ENCODE results near the gene ICAM2. TPM values are rescaled to one million over a fixed set of nuclear protein-coding genes. Genes with fewer than 3 reads are reported as not detected.

Gene ICAM2
- total and polyA plus RNA-seq, 5 experiments from 2014 or later: 89.2 to 306 (median 218) TPM

GRCh38 chr17:63961355-63962212, 58.8 kb downstream of the ICAM2 start:
- DNase-seq (peak in 4 of 10 donors; percentile 11 to 32 (median 20)), ATAC-seq (peak; percentile 73 to 83)
- no peaks in the 10 kb centered on the region for H3K36me3 Mint-ChIP-seq
- POLR2A ChIA-PET: interaction anchor here (0.7 kb wide), 1 partner anchor 1063 kb away, joined by 3 read pairs; no protein-coding TSS in a partner anchor
- H3K27me3 Mint-ChIP-seq: no peaks in the 10 kb centered on the region
- H3K4me3 Mint-ChIP-seq: peak overlapping the region in 2 of 10 donors; percentile 14 to 15
- H3K4me1 Mint-ChIP-seq: peaks cover 5 to 14% (median 8%) of the 10 kb centered on the region in 4 donors
- H3K9me3 Mint-ChIP-seq: no peaks in the 10 kb centered on the region
- peak overlapping the region in 3 of 10 donors; percentile 44 to 81 (median 80) for H3K27ac Mint-ChIP-seq

DNA sequence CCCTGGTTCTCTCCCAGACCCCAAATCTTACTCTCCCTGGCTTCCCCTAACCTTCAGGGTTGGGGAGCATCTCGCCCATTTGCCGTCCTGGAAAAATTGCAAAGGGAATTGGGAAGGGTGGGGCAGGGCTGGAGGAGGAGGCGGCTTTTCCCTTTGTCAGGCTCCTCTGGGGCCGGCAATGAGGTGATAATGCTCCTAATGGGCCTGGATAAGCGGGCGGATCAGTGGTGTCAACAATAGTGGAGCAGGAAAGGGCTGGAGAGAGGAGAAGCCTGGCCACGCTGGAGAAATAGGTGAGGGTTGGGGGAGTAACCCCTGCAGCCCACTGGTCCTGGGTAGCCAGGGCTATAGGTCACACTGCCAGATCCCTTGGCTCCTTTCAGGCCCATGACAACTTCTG, 60.0 kb downstream of the ICAM2 start:
- H3K27me3 Mint-ChIP-seq: no peaks in the 10 kb centered on the region
- no peaks in the 10 kb centered on the region for H3K36me3 Mint-ChIP-seq
- H3K4me3 Mint-ChIP-seq: no peak overlapping the region
- POLR2A ChIA-PET: no interaction called here
- no peak overlapping the region for H3K27ac Mint-ChIP-seq
- DNase-seq (no peak), ATAC-seq (no peak)
- peaks cover 7 to 10% (median 10%) of the 10 kb centered on the region in 4 donors for H3K4me1 Mint-ChIP-seq
- no peaks in the 10 kb centered on the region for H3K9me3 Mint-ChIP-seq

GRCh38 chr17:63960006-63960405, 60.4 kb downstream of the ICAM2 start:
- H3K4me1 Mint-ChIP-seq: peaks cover 10 to 14% (median 11%) of the 10 kb centered on the region in 4 donors
- no peaks in the 10 kb centered on the region for H3K36me3 Mint-ChIP-seq
- peak overlapping the region in 1 of 10 donors; percentile 19 for H3K27ac Mint-ChIP-seq
- H3K4me3 Mint-ChIP-seq: no peak overlapping the region
- H3K27me3 Mint-ChIP-seq: no peaks in the 10 kb centered on the region
- no peak for DNase-seq
- ATAC-seq: no peak
- H3K9me3 Mint-ChIP-seq: no peaks in the 10 kb centered on the region
- POLR2A ChIA-PET: no interaction called here

- H3K4me3 Mint-ChIP-seq: no peak overlapping the region
- peaks cover 13 to 30% (median 29%) of the 10 kb centered on the region in 4 donors for H3K4me1 Mint-ChIP-seq
- no peaks in the 10 kb centered on the region for H3K36me3 Mint-ChIP-seq
- peak overlapping the region in 5 of 10 donors; percentile 31 to 91 (median 46) for H3K27ac Mint-ChIP-seq
- H3K9me3 Mint-ChIP-seq: no peaks in the 10 kb centered on the region
- no peak for ATAC-seq
- no peaks in the 10 kb centered on the region for H3K27me3 Mint-ChIP-seq
- no peak for DNase-seq
- POLR2A ChIA-PET: interaction anchor here (1.1 to 1.6 kb wide), 5 partner anchors 9 to 70 kb away, joined by 3 to 5 read pairs (median 3); partner anchors contain the start of gene CD79B
Measured at GRCh38 chr17:63956296-63956920, 64.0 kb downstream of the ICAM2 start.

DNA sequence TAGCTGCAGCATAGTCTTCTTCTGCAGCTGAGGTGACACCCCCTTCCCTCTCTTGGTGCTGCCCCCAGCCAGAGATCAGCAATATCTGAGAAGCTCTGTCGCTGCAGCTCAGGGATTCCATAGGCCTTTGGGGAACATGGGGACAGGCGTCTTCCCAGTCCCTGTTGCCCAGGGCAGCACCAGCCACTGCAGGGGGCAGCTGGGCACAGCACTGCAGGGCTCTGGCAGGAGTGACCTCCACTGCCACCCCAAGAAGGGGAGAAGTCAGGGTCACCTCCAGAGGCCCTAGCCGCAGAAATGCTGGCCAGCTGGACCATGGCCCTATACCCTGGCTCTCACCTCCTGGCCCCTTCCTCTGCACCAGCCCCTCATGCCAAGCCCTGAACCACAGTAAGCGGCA, 64.6 kb downstream of the ICAM2 start:
- no peaks in the 10 kb centered on the region for H3K9me3 Mint-ChIP-seq
- peak overlapping the region in 1 of 10 donors; percentile 8 for H3K4me3 Mint-ChIP-seq
- peaks cover 14 to 32% (median 27%) of the 10 kb centered on the region in 4 donors for H3K4me1 Mint-ChIP-seq
- no peak for ATAC-seq
- POLR2A ChIA-PET: interaction anchor here (1.3 to 1.6 kb wide), 4 partner anchors 9 to 70 kb away, joined by 3 to 5 read pairs (median 4); partner anchors contain the start of gene CD79B
- no peaks in the 10 kb centered on the region for H3K36me3 Mint-ChIP-seq
- H3K27ac Mint-ChIP-seq: peak overlapping the region in 5 of 10 donors; percentile 5 to 91 (median 80)
- DNase-seq: no peak
- H3K27me3 Mint-ChIP-seq: no peaks in the 10 kb centered on the region

DNA sequence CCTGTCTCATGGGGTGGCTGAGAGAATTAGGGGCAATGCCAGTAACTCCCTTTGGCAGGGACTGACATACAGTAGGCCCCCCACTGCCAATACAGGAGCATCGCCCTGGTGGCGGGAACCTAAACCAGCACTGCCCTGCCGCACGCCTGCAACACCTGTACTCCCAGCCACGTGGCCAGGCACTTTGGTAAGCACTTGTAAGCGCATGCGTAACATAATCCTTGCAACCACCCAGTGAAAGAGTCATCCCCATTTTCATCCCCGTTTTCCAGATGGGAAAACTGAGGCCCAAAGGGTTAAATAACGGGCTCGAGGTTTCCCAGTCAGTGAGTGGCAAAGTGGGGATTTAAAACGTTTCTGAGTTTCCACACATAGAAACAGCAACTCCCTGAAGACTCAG, 65.2 kb downstream of the ICAM2 start:
- Mint-ChIP-seq H3K27ac (peak overlapping the region in 2 of 10 donors; percentile 81 to 84), H3K36me3 (no peaks in the 10 kb centered on the region), H3K27me3 (no peaks in the 10 kb centered on the region), H3K9me3 (no peaks in the 10 kb centered on the region), H3K4me1 (peaks cover 15 to 32% (median 27%) of the 10 kb centered on the region in 4 donors), H3K4me3 (peak overlapping the region in 1 of 10 donors; percentile 8)
- DNase-seq (no peak), ATAC-seq (no peak)
- POLR2A ChIA-PET: interaction anchor here (1.3 to 1.6 kb wide), 4 partner anchors 8 to 71 kb away, joined by 3 to 5 read pairs (median 4); partner anchors contain the start of gene ICAM2

- Mint-ChIP-seq H3K27ac (peak overlapping the region; percentile 37 to 94 (median 84)), H3K4me1 (peaks cover 15 to 32% (median 27%) of the 10 kb centered on the region in 4 donors), H3K9me3 (no peaks in the 10 kb centered on the region), H3K36me3 (no peaks in the 10 kb centered on the region), H3K27me3 (no peaks in the 10 kb centered on the region), H3K4me3 (peak overlapping the region; percentile 6 to 75 (median 58))
- ATAC-seq: peak; percentile 84 to 85
- peak in 7 of 10 donors; percentile 22 to 74 (median 43) for DNase-seq
- POLR2A ChIA-PET: interaction anchor here (0.8 to 1.6 kb wide), 5 partner anchors 8 to 191 kb away, joined by 3 to 6 read pairs (median 3); partner anchors contain the start of gene ICAM2
Measured at GRCh38 chr17:63954402-63955063, 65.9 kb downstream of the ICAM2 start.

Other genes starting within 250 kb of the ICAM2 start
- gene CCDC47, start 247.0 kb downstream of the ICAM2 start, total RNA-seq: 10 to 100 TPM; 29.5 to 34.9 TPM
- gene CCDC47, start 247.0 kb downstream of the ICAM2 start, polyA plus RNA-seq: 10 to 100 TPM; 21.8 to 34.8 (median 26.0) TPM
- gene DDX42, start 246.5 kb downstream of the ICAM2 start, total RNA-seq: 100 to 1,000 TPM; 169 to 175 TPM
- gene DDX42, start 246.5 kb downstream of the ICAM2 start, polyA plus RNA-seq: 10 to 100 TPM in 2 of 3 donors, 1 to 10 TPM in 1; 8.9 to 18.5 (median 13.2) TPM
- gene PSMC5, start 193.2 kb downstream of the ICAM2 start, total RNA-seq: 100 to 1,000 TPM; 139 to 143 TPM
- 100 to 1,000 TPM; 173 to 214 (median 191) TPM for gene PSMC5, start 193.2 kb downstream of the ICAM2 start, polyA plus RNA-seq
- 10 to 100 TPM; 71.9 to 75.7 TPM for gene FTSJ3, start 193.0 kb downstream of the ICAM2 start, total RNA-seq
- gene FTSJ3, start 193.0 kb downstream of the ICAM2 start, polyA plus RNA-seq: 10 to 100 TPM; 16.8 to 43.1 (median 24.0) TPM
- gene SMARCD2, start 177.9 kb downstream of the ICAM2 start, total RNA-seq: 100 to 1,000 TPM; 105 to 110 TPM
- 100 to 1,000 TPM in 1 of 3 donors, 10 to 100 TPM in 2; 65.9 to 112 (median 91.5) TPM for gene SMARCD2, start 177.9 kb downstream of the ICAM2 start, polyA plus RNA-seq
- not detected for gene CSH2, start 147.0 kb downstream of the ICAM2 start, total RNA-seq
- gene CSH2, start 147.0 kb downstream of the ICAM2 start, polyA plus RNA-seq: not detected
- gene GH2, start 138.7 kb downstream of the ICAM2 start, total RNA-seq: not detected
- not detected for gene GH2, start 138.7 kb downstream of the ICAM2 start, polyA plus RNA-seq
- gene CSH1, start 124.1 kb downstream of the ICAM2 start, total RNA-seq: not detected
- not detected for gene CSH1, start 124.1 kb downstream of the ICAM2 start, polyA plus RNA-seq
- not detected for gene CSHL1, start 109.4 kb downstream of the ICAM2 start, total RNA-seq
- not detected for gene CSHL1, start 109.4 kb downstream of the ICAM2 start, polyA plus RNA-seq
- not detected for gene GH1, start 101.8 kb downstream of the ICAM2 start, total RNA-seq
- not detected for gene GH1, start 101.8 kb downstream of the ICAM2 start, polyA plus RNA-seq
- 10 to 100 TPM; 40.0 to 42.8 TPM for gene CD79B, start 88.3 kb downstream of the ICAM2 start, total RNA-seq
- 10 to 100 TPM; 14.5 to 21.9 (median 21.3) TPM for gene CD79B, start 88.3 kb downstream of the ICAM2 start, polyA plus RNA-seq
- gene SCN4A, start 47.7 kb downstream of the ICAM2 start, total RNA-seq: under 1 TPM; 0.05 to 0.22 TPM
- not detected for gene SCN4A, start 47.7 kb downstream of the ICAM2 start, polyA plus RNA-seq
- under 1 TPM in 1 of 2 experiments, not detected in 1; 0.30 TPM for gene PRR29, start 22.3 kb downstream of the ICAM2 start, total RNA-seq
- gene PRR29, start 22.3 kb downstream of the ICAM2 start, polyA plus RNA-seq: 1 to 10 TPM; 3.4 to 4.6 (median 3.7) TPM
- 10 to 100 TPM; 23.6 to 24.0 TPM for gene ERN1, start 109.5 kb upstream of the ICAM2 start, total RNA-seq
- 10 to 100 TPM in 2 of 3 donors, 1 to 10 TPM in 1; 9.3 to 21.2 (median 11.5) TPM for gene ERN1, start 109.5 kb upstream of the ICAM2 start, polyA plus RNA-seq
- 10 to 100 TPM; 12.9 to 14.0 TPM for gene TEX2, start 242.6 kb upstream of the ICAM2 start, total RNA-seq
- gene TEX2, start 242.6 kb upstream of the ICAM2 start, polyA plus RNA-seq: 1 to 10 TPM; 5.2 to 7.3 (median 6.3) TPM

Data from naive thymus-derived CD8-positive, alpha-beta T cell (primary cell).